ENCODE data around the gene IFIT3.

GRCh38 chr10:89379103-89379502 lies 51.3 kb downstream of the IFIT3 start:
- TF ChIP-seq CTCF (conservative IDR thresholded peaks at IDR 0.05 in 1 of 2, IDR thresholded peaks at IDR 0.05 in 1 of 2; ENCODE audit: low read depth in 1 of 2, low read length in 2 of 2) (no peak), EZH2 (IDR thresholded peaks at IDR 0.05; ENCODE audit: low read length, missing control alignments) (no peak)

Data from fibroblast of lung (primary cell).